ENCODE measurements around the gene ATP12A. TPM values are rescaled to one million over a fixed set of nuclear protein-coding genes. Genes with fewer than 3 reads are reported as not detected.

Gene ATP12A
- total and polyA plus RNA-seq, 9 donors: 0.05 TPM; not detected in 8

GRCh38 chr13:24675806-24676570 lies 4.2 kb upstream of the ATP12A start:
- intact Hi-C loops (cut with DNase I): no loop called here
- no peaks in the 10 kb centered on the region for H3K9me3 ChIP-seq
- H3K27ac ChIP-seq: no peak overlapping the region
- H3K27me3 ChIP-seq: no peaks in the 10 kb centered on the region
- TF ChIP-seq POLR2A (IDR thresholded peaks at IDR 0.05) (no peak), EP300 (IDR thresholded peaks at IDR 0.05) (no peak), CTCF (IDR thresholded peaks at IDR 0.05) (no peak)
- 53 to 65% (median 55%) methylated on average over 16 of the region's 16 CpGs for WGBS, 3 donors
- no peaks in the 10 kb centered on the region for H3K36me3 ChIP-seq
- peaks cover 4% of the 10 kb centered on the region for H3K4me1 ChIP-seq (ENCODE audit: insufficient read depth)
- H3K4me3 ChIP-seq: no peak overlapping the region
- no peak for DNase-seq

GRCh38 chr13:24678151-24678550 lies 2.1 kb upstream of the ATP12A start:
- Histone ChIP-seq H3K4me3 (no peak overlapping the region), H3K27me3 (no peaks in the 10 kb centered on the region)
- 81 to 89% (median 86%) methylated on average over 3 of the region's 3 CpGs for WGBS, 3 donors

GRCh38 chr13:24679686-24680085 lies 522 bp upstream of the ATP12A start:
- H3K27me3 ChIP-seq: no peaks in the 10 kb centered on the region
- H3K36me3 ChIP-seq: no peaks in the 10 kb centered on the region
- no peak overlapping the region for H3K4me3 ChIP-seq
- intact Hi-C loops (cut with DNase I): no loop called here
- no peaks in the 10 kb centered on the region for H3K9me3 ChIP-seq
- no peak for DNase-seq
- H3K27ac ChIP-seq: no peak overlapping the region
- TF ChIP-seq POLR2A (IDR thresholded peaks at IDR 0.05) (no peak), EP300 (IDR thresholded peaks at IDR 0.05) (no peak)
- 42 to 55% (median 47%) methylated on average over 6 of the region's 6 CpGs for WGBS, 3 donors
- peaks cover 1% of the 10 kb centered on the region for H3K4me1 ChIP-seq (ENCODE audit: insufficient read depth)

More at GRCh38 chr13:24678151-24678550, 2.1 kb upstream of the ATP12A start:
- Histone ChIP-seq H3K4me1 (ENCODE audit: insufficient read depth) (peaks cover 1% of the 10 kb centered on the region), H3K9me3 (no peaks in the 10 kb centered on the region), H3K36me3 (no peaks in the 10 kb centered on the region), H3K27ac (no peak overlapping the region)
- intact Hi-C loops (cut with DNase I): no loop called here
- no peak for DNase-seq
- no peak for TF ChIP-seq EP300 (IDR thresholded peaks at IDR 0.05)

GRCh38 chr13:24680921-24681604 lies 855 bp downstream of the ATP12A start:
- TF ChIP-seq CTCF (IDR thresholded peaks at IDR 0.05): no peak
- TF ChIP-seq EP300 (IDR thresholded peaks at IDR 0.05): no peak
- Histone ChIP-seq H3K36me3 (no peaks in the 10 kb centered on the region), H3K27ac (no peak overlapping the region), H3K27me3 (no peaks in the 10 kb centered on the region), H3K4me1 (ENCODE audit: insufficient read depth) (peaks cover 1% of the 10 kb centered on the region), H3K9me3 (no peaks in the 10 kb centered on the region), H3K4me3 (no peak overlapping the region)
- no peak for DNase-seq
- WGBS, 3 donors: 24 to 27% (median 25%) methylated on average over 28 to 29 of the region's 29 CpGs
- intact Hi-C loops (cut with DNase I): no loop called here

GRCh38 chr13:24681930-24682329 lies 1.7 kb downstream of the ATP12A start:
- Histone ChIP-seq H3K9me3 (no peaks in the 10 kb centered on the region), H3K4me3 (no peak overlapping the region), H3K4me1 (ENCODE audit: insufficient read depth) (peaks cover 1% of the 10 kb centered on the region), H3K27me3 (no peaks in the 10 kb centered on the region), H3K36me3 (no peaks in the 10 kb centered on the region), H3K27ac (no peak overlapping the region)
- intact Hi-C loops (cut with DNase I): no loop called here
- no peak for DNase-seq
- WGBS, 3 donors: 81 to 97% (median 93%) methylated on average over 1 of the region's 1 CpG
- TF ChIP-seq CTCF (IDR thresholded peaks at IDR 0.05): no peak
- no peak for TF ChIP-seq EP300 (IDR thresholded peaks at IDR 0.05)
- no peak for TF ChIP-seq POLR2A (IDR thresholded peaks at IDR 0.05)

Measured in ovary (tissue), 9 donors.